GM21576 (cell line): ENCODE measurements around the gene DIP2C.
"Not testable (repeated sequence)": the region's sequence is repeated elsewhere in the genome, so short reads cannot be mapped to it uniquely, and the experiment has no call there.

Source experiments
- ATAC-seq: cut with Tn5 transposase; IDR thresholded peaks from one replicate; pipeline ENCODE4 v1.9.1; 2021; ENCODE audit warnings: mild to moderate bottlenecking, moderate library complexity; ENCODE audit not compliant: unreplicated experiment

Gene DIP2C

GRCh38 chr10:689452-690371, at the start of gene DIP2C:
TSS of gene DIP2C (minus strand) at chr10:689668. CDS start at chr10:689578, 90 bp downstream.
- no peak for ATAC-seq

- no peak for ATAC-seq
These were observed 45.0 kb upstream of the DIP2C start for GRCh38 chr10:734481-734880.

GRCh38 chr10:733086-733485, 43.6 kb upstream of the DIP2C start:
- no peak for ATAC-seq

- ATAC-seq: no peak
These were observed 39.7 kb upstream of the DIP2C start for GRCh38 chr10:729213-729612.

GRCh38 chr10:728603-729002, 39.1 kb upstream of the DIP2C start:
- ATAC-seq: no peak

- no peak for ATAC-seq
These were observed 37.8 kb upstream of the DIP2C start for GRCh38 chr10:727162-727790.

GRCh38 chr10:725786-726185, 36.3 kb upstream of the DIP2C start:
- ATAC-seq: no peak

GRCh38 chr10:725302-725701, 35.8 kb upstream of the DIP2C start:
- no peak for ATAC-seq

- ATAC-seq: no peak
These were observed 34.5 kb upstream of the DIP2C start for GRCh38 chr10:723973-724372.

- ATAC-seq: no peak
These were observed 33.0 kb upstream of the DIP2C start for GRCh38 chr10:722281-723060.

GRCh38 chr10:718143-718700, 28.8 kb upstream of the DIP2C start:
- ATAC-seq: no peak

GRCh38 chr10:717458-717857, 28.0 kb upstream of the DIP2C start:
- no peak for ATAC-seq

- no peak for ATAC-seq
These were observed 27.4 kb upstream of the DIP2C start for GRCh38 chr10:716821-717220.

- ATAC-seq: no peak
These were observed 24.7 kb upstream of the DIP2C start for GRCh38 chr10:714214-714613.

GRCh38 chr10:712575-712974, 23.1 kb upstream of the DIP2C start:
- ATAC-seq: no peak

GRCh38 chr10:712089-712488, 22.6 kb upstream of the DIP2C start:
- ATAC-seq: no peak

- ATAC-seq: no peak
These were observed 18.4 kb upstream of the DIP2C start for GRCh38 chr10:707861-708260.

- ATAC-seq: no peak
These were observed 18.0 kb upstream of the DIP2C start for GRCh38 chr10:707456-707855.

GRCh38 chr10:703118-703517, 13.7 kb upstream of the DIP2C start:
- ATAC-seq: no peak

GRCh38 chr10:700183-700582, 10.7 kb upstream of the DIP2C start:
- not testable (repeated sequence) for ATAC-seq
